Skin of body (tissue), 2 donors: ENCODE results near the gene MIOS. TPM values are rescaled to one million over a fixed set of nuclear protein-coding genes. Genes with fewer than 3 reads are reported as not detected.

ENCODE experiments used
- DNase-seq: peaks from one replicate; lab custom pipeline; 2025; lab: John Stamatoyannopoulos, UW
- total RNA-seq: library from RNA; depleted of rRNA; stranded (reverse); fragments of >200 nt; gene quantifications from one replicate; pipeline ENCODE4 v1.2.3, GENCODE V29; 2014

The MIOS gene
- total RNA-seq, 1 donor from 2014 or later, result 50.0 TPM

DNA sequence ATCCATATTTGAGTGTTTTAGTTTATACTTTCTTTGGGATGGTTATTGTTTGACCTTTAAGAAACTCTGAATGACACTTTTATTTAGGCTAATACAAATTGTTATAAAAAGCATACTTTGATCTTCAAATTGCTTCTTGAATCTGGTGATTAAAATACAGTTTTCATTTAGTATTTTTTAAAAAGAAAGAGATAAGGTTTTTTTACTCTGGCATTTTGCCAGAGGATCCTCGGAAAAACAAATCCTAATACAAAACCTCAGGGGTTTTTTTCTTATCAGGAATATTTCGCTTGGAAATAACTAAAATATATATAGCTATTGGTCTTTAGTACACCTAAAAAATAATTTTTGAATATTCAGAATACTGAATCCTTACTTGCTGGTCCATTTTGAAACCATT lies 17.0 kb downstream of the MIOS start:
- DNase-seq, result no peak

DNA sequence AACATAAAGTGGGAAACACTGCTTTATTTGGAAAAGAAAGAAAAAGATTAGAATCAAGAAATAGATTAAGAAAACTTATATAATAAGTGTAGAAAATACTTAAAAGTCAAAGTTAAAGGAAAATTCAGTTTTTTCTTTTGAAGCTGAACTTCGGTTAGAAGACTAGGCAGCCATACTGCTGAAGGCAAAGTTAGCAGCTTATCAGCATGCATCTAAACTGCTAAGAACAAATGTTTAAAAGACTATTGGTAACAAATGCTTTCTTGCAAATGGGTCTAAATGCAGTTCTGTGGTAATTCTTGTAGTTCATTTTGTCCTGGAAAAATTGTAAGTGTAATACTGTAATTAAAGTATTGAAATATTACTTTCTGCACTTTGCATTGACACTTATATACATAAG lies 18.0 kb downstream of the MIOS start:
- no peak for DNase-seq

DNA sequence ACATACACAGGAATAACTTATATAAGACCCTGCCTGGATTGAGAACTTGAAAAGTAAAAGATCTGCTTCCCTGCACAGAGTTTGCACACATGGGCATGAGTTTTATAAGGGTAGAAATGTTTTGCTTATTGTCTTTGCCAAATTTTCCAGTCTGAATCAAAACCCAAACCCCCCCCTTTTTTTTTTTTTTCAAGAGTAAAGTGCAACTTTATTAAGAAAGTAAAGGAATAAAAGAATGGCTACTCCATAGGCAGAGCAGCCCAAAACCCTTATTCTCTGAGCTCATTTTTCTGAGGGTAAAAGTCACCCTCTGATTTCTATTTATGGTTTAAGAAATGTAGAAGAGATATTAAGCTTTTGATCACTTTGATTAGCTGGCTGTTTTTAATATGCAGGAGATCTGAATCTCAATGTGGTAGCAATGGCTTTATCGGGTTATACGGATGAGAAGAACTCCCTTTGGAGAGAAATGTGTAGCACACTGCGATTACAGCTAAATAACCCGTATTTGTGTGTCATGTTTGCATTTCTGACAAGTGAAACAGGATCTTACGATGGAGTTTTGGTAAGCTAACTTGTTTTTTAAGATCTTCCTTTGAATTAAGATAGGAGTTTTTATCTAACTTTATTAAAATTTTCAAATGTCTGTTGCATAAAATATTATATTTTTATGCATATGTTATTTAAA lies 18.7 kb downstream of the MIOS start:
- DNase-seq, result no peak

DNA sequence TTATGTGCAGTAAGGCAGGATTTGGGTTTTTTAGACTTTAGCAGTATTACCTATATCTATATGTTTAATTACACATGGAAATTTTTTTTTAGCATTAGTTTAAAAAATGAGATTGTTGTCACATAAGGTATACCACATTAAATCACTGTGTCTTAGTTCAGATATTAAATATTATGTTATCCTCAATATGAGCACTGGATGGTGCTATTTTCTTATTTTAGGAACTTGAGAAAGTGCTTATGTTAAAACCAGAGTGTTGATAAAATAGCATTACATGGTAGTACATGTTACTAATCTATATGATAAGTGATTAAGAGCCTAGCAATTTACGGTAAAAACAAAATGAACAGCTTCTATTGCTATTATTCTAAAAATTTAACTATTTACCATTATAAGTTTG lies 28.8 kb downstream of the MIOS start:
- no peak for DNase-seq

DNA sequence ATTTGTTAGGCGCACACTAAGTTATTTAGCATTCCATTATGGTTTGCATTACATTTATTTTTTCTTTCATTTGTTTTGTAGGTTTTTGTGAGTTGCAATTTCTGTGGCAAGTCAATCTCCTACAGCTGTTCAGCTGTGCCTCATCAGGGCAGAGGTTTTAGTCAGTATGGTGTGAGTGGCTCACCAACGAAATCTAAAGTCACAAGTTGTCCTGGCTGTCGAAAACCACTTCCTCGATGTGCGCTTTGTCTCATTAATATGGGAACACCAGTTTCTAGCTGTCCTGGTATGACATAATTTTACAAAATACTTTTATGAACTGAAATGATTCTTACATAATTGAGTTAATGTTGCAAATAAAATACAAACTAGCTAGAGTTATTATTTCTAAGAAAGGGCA lies 29.5 kb downstream of the MIOS start:
- no peak for DNase-seq

DNA sequence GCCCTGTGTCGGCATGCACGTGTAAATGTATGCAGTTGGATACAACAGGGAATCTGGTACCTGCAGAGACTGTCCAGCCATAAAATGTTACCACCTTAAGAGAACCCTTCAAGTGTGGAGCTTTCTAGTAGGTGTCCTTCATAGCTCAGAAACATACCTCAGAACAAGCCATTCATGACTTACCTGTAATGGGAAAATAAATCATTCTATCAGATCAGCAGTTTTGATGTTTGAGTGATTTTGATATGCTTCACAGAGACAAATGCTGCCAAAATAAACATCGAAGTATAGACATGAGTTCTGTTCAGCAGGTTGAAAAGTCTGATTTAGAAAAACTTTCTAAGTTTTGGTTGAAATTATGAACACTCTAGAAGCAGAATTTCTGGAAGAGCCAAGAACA lies 40.3 kb downstream of the MIOS start:
- DNase-seq, result no peak

DNA sequence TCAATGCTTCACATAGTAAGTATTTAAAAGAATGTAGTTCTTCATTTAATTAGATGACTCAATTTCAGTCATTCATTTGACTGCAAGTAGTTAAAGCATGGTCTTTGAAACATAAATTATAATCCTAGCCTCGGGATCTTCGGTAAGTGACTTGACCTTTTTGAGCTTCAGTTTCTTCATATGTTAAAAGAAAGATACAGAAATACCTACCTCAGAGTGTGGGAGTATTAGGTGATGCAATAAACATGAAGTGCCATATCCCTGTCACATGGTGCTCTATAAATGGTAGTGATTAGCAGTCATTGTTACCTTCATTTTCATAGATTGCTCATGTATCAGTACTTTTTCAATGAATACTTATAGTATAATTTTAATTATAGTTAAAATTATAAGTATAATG lies 42.6 kb downstream of the MIOS start:
- DNase-seq, result no peak

DNA sequence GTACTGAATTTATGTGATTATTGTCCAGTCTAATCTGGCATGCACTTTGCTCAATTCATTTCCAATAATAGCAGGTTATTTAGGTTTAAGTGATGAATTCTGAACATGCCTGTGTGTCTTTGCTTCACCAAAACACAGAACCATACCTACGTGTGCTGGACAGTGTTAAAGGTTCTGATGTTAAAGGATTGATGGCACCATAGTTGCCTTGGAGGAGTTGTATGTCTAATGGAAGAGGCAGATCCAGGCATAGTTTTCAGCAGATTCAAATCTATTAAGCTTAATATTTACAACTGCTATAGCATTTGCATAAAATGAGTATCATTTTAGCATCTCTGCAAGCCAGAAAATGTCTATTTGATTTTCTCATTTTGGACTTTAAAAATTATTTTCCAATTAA lies 45.8 kb downstream of the MIOS start:
- no peak for DNase-seq

DNA sequence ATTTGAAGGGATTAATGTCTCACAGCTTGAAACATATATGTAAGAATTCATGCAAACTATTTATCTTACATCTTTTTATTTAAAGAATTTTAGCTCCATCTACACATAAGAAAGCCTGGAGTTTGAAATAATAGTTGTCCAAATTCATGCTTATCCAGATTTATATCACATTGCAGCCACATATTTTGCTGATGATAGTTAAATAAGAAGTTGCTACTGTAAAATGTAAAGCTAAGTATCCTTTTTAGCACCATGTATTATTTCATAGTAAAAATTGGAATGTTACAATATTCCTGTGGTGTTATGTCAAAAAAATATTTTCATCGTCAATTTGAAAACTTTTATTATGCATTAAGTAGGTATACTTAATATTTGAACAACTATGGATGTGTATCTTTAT lies 46.5 kb downstream of the MIOS start:
- DNase-seq, result no peak

DNA sequence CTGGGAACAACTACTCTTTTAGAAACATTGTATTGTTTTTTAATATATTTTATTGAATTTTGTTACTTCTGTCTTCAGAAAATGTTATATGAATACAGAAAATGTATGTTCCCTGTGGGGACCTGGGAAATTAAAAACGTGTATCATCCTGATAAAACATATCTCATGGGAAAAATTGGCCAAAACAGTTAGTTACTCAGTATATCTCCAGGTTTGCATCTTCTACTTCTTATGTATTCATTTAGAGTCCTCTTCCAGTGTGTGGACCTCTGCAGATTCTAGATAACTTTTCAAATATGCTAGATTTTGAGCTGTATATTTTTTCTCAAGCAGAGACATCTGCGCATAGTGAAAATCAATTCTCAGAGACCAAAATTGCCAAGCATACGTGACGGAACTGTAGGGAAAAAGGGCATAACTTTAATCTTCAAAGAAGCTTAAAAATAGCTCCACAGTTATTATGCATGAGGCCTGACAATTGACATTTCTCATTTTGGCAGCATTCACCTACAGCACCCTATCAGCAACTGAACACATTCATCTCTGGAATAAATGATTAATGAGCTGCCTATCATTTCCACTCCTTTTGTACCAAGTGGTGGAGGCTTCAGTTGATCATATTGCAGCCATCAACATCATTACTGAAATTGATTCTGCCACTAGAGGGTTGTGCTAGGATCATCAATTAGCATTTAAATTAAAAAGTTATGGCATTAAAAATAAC lies 47.5 kb downstream of the MIOS start:
- no peak for DNase-seq

DNA sequence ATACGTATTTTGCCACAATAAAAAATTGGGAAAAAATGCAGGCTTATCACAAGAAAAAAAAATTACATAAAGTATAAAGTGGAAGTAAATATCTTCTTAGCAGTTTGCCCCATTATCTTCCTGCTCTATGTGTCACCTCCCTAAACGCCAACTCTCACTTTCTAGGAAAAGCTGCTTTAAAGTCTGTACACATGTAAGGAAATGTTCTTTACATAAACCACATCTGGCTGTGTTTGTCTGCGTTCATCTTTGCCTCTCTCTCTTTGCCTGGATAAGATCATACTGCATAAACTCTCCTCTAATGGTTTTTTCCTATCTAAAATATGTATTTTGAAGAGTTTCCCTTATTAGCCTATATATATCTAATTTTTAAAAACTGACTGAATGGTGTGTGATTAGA lies 50.9 kb downstream of the MIOS start:
- DNase-seq, result no peak

DNA sequence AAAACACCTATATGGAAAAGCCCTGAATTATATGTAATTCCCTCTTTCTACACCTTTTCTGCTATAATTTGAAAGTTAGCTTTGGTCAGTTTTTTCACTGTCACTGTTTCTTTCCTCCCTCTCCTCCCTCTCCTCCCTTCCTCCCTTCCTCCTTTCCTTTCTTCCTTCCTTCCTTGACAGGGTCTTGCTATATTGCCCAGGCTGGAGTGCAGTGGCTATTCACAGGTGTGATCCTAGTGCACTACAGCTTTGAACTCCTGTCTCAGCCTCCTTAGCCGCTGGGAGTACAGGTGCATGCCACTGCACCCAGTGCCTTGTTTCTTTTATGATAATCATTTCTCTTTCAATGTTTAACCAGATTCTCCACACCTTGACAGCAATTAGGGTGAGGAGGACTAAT lies 51.7 kb downstream of the MIOS start:
- no peak for DNase-seq

DNA sequence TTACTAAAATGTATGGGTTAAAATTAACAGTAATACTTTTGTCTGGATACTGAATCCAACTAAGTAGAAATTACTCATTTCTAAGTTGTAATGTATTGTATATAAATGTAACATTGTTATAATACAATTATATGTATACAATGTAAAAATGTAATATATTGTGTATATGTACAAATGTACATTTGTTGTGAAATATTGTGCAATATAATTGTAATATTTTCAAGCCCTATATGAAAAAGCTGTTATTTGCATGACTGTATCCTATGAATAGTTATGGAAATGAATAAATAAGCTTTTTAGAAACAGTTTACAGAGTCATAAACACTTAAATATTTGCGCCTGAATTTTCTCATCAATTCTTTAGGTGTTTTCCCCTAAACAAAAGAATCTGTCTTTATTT lies 53.6 kb downstream of the MIOS start:
- DNase-seq, result no peak

DNA sequence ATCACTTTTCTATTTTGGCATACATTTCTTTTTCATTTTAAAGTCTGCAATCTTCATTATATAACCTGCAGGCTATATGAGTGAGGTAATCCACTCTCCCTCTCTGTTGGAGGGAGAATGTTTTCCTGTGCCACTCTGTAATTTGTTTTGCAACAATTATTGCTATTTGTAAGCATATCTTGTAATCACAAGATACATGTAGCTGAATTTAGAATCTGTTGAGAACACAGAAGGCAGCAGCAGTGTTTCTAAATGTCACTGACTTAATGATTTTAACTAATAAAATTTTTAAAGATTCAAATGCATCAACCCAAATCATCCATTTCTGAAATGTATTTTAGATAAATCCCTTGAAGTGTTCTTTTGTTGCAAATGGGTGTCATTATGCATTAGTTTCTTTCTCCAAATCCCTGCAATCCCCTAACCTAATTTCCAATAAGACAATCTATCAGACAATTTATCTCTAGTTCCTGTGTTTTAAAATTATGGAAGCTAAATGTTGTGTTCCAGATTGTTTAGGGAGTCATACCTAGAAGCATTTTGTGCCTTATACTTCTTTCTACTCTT lies 54.0 kb downstream of the MIOS start:
- no peak for DNase-seq

DNA sequence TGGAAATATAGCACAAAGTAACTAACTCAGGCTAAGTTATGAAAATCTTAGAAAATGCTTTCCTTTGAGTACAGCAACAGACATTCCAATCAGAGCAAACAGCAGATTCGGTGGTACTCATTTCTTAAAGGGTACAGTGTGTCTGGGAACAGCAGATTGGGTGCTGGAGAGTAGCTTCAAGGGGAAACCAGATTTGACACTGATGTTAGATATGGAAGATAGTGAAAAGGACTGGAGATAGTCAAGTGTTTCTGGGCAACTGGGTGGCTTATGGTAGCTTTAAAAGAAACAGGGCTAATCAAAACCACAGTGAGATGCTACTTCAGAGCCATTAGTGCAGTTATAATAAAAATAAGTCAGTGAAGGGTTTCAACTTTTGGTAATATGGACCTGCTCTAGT lies 61.8 kb downstream of the MIOS start:
- no peak for DNase-seq

DNA sequence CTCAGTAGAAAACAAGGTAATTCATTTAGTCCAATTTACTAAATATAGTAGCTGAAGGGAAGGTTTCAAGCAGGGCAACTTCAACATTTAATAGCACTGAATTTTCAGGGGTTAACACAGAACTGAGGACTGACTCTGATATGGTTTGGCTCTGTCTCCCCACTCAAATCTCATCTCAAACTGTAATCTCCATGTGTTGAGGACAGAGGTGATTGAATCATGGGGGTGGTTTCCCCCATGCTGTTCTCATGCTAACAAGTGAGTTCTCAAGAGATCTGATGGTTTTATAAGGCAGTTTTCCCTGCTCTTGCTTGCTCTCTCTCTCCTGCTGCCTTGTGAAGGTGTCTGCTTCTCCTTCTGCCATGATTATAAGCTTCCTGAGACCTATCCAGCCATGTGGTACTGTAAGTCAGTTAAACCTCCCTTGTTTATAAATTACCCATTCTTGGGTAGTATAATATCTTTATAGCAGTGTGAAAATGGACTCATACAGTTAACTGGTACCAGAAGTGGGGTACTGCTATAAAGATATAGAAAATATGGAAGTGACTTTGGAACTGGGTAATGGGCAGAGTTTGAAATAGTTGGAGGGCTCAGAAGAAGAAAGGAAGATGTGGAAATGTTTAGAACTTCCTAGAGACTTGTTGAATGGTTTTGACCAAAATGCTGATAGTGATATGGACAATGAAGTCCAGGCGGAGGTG lies 64.1 kb downstream of the MIOS start:
- DNase-seq, result no peak

DNA sequence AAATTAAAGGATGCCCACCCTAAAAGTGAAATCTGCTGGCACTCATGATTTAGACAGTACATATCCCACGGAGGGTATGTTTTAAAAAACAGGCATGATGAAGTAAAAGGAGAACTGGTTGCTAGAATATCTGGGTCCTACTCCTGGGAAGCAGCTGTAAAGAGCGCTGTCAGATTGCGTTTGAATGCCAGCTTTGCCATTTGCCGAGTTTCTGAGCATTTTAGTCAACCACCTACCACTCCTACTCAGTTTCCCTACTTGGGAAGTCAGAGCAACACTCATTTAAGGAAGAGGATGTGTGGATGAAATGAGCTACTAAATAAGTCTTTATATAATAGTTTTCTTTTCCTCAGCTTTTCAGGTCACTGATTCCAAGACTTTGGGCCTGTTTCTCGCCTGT lies 72.7 kb downstream of the MIOS start:
- DNase-seq, result no peak

DNA sequence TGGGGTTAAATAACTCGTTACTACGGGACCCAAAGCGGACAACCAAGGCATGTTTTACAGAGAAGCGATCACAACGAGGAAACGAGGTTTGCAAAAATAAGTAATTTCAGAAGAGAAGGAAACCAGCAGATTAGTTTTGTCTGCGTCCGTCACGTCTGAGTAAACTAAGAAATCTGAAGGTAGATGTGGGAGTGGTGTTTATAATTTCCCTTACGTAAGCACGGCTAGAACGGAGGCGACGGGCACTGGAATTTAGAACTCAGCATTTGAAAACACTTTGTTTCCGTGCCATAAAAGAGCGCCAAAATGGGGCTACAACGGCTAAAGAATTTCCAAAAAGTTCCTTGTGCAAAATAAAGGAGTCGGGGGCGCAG lies 73.2 kb downstream of the MIOS start:
- peak; percentile 23 for DNase-seq

DNA sequence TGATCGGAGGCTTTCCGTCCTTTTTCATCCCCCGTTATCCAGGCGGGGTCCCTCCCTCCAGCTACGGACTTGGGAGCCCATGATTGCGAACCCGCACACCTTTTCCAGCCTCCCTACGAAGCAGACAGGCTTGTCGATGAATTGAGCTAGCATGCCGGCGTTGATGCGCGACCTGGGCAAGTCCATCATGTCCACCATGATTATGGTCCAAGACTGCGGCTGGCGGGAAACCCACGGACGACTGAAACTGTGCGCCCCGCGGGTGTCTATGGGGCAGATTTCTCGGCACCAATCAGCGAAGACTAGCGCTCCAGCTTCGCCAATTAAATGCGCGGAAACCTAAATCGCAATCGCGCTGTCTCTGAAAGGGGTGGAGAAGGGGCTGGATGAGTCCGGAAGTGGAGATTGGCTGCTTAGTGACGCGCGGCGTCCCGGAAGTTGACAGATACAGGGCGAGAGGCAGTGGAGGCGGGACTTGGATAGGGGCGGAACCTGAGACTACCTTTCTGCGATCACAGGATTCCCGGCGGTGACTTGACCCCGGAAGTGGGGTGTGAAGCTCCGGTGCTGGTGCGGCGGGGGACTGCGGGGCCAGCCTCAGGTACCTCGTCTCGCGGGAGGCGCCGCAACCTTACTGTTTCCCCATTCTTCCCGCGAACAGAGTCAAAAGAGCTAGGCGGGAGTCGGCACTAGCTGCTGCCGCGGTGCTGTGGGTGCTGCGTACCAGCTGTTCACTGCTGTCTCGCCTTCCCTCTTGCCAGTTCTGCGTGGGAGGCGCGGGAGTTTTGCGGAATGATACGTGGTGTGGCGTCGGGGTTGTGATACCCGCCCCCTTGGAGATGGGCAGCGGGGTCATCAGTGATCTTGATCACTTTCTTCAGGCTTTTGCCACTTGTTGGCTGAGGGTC lies 73.8 kb downstream of the MIOS start, which contains the start of gene UMAD1:
Gene UMAD1, plus strand, starts transcription at position 532 of the 908 bp plus-strand sequence. CDS start 32,620 bp downstream, outside the sequence.
- DNase-seq, result peak; percentile 99

DNA sequence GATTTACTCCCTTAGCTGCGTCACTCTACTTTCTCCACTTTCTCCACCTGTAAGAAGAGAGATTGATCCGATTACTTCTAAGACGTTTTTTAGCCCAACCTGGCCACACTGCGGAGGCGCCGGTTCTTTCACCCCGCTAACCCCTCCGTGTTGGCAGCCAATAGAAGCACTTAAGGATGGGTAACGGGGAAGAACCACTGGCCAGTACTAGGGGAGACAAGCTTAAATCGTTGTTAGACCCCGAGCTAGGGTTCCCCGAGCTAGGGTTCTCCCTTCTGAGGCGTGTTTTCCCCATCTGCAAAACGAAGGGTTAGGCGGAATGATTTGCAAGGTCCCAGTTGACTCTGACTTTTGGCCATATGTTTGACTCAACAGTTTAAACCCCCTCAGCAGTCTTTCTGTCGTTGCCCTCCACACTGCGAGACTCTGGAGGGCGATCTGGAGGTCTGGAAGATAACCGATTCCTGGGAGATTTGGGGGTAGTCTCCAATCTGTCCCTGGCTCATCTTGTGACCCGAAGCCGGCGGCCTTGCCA lies 74.5 kb downstream of the MIOS start:
- DNase-seq, result peak; percentile 20

DNA sequence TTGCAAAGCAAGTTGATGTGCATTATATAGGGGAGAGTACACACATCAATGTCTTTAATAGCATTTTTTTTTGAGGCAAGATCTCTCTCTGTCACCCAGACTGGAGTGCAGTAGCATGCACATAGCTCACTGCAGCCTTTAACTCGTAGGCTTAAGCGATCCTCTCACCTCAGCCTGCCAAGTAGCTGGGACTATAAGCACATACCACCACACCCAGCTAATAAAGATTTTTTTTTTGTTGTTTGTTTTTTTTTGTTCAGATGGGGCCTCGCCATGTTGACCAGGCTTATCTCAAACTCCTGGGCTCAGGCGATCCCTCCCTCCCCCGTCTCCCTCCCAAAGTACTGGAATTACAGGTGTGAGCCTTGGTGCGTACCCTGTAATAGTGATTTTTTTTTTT lies 75.4 kb downstream of the MIOS start:
- no peak for DNase-seq
